Parathyroid adenoma (tissue), 2 donors: ENCODE measurements around the gene ECE1.

Source experiments
- H2AFZ ChIP-seq: fragments of 300-600 bp; sonication (generic); one replicate; pipeline ENCODE4 v1.7.0; 2017; ENCODE audit warnings: antibody characterized with exemption, mild to moderate bottlenecking
- H3K27ac ChIP-seq: fragments of 300-600 bp; sonication (generic); one replicate; pipeline ENCODE4 v1.7.0; 2017
- H3K27me3 ChIP-seq: fragments of 300-600 bp; sonication (generic); one replicate; pipeline ENCODE4 v1.7.0; 2017; ENCODE audit warnings: low read length; ENCODE audit not compliant: control insufficient read depth, insufficient read depth
- H3K36me3 ChIP-seq: fragments of 300-600 bp; sonication (generic); one replicate; pipeline ENCODE4 v1.7.0; 2017; ENCODE audit warnings: low read length; ENCODE audit not compliant: control insufficient read depth, insufficient read depth
- H3K4me1 ChIP-seq: fragments of 300-600 bp; sonication (generic); one replicate; pipeline ENCODE4 v1.7.0; 2017; ENCODE audit warnings: control low read depth
- H3K4me2 ChIP-seq: fragments of 300-600 bp; sonication (generic); one replicate; pipeline ENCODE4 v1.7.0; 2017; ENCODE audit warnings: low read length
- H3K4me3 ChIP-seq: fragments of 300-600 bp; sonication (generic); one replicate; pipeline ENCODE4 v1.7.0; 2017; ENCODE audit warnings: low read depth, low read length
- H3K79me2 ChIP-seq: fragments of 300-600 bp; sonication (generic); one replicate; pipeline ENCODE4 v1.7.0; 2017; ENCODE audit warnings: control low read depth
- H3K9ac ChIP-seq: fragments of 300-600 bp; sonication (generic); one replicate; pipeline ENCODE4 v1.7.0; 2017; ENCODE audit warnings: mild to moderate bottlenecking
- H3K9me3 ChIP-seq: fragments of 300-600 bp; sonication (generic); one replicate; pipeline ENCODE4 v1.7.0; 2017; ENCODE audit warnings: low read length; ENCODE audit not compliant: control insufficient read depth
- TF ChIP-seq, protein P1 (sequence below): fragments of 300-600 bp; sonication (generic); IDR thresholded peaks from one replicate; pipeline ENCODE4 v1.7.0; 2017; ENCODE audit warnings: antibody characterized with exemption, mild to moderate bottlenecking
- donor health status: primary hyperparathyroidism.

The ECE1 gene

DNA sequence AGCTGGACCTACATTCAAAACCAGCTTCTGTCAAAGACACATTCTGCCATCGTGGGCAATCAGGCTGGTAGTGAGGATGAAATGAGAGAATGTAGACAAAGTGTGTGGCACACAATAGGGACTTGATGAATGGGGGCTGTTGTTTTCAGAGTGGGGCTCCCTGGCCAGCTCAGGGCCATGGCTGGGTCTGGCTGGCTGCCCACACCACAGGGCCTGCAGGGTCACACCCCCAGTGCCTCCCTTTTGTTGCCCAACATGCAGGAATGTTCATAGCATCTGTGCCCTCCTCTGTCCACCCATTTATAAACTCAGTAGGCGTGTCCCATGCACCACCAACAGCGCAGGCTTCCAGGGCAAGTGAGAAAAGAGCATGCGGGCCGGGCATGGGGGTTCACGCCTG is 20.8 kb upstream of the ECE1 start:
- Histone ChIP-seq H3K9me3 (no peaks in the 10 kb centered on the region), H3K4me2 (no peak overlapping the region), H3K79me2 (peaks cover 37% of the 10 kb centered on the region), H3K4me3 (no peak overlapping the region), H3K36me3 (no peaks in the 10 kb centered on the region), H3K9ac (no peak overlapping the region), H3K4me1 (peaks cover 5% of the 10 kb centered on the region), H3K27ac (no peak overlapping the region), H2AFZ (no peak overlapping the region), H3K27me3 (no peaks in the 10 kb centered on the region)
- TF ChIP-seq, protein P1, sequence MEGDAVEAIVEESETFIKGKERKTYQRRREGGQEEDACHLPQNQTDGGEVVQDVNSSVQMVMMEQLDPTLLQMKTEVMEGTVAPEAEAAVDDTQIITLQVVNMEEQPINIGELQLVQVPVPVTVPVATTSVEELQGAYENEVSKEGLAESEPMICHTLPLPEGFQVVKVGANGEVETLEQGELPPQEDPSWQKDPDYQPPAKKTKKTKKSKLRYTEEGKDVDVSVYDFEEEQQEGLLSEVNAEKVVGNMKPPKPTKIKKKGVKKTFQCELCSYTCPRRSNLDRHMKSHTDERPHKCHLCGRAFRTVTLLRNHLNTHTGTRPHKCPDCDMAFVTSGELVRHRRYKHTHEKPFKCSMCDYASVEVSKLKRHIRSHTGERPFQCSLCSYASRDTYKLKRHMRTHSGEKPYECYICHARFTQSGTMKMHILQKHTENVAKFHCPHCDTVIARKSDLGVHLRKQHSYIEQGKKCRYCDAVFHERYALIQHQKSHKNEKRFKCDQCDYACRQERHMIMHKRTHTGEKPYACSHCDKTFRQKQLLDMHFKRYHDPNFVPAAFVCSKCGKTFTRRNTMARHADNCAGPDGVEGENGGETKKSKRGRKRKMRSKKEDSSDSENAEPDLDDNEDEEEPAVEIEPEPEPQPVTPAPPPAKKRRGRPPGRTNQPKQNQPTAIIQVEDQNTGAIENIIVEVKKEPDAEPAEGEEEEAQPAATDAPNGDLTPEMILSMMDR, result no peak

DNA sequence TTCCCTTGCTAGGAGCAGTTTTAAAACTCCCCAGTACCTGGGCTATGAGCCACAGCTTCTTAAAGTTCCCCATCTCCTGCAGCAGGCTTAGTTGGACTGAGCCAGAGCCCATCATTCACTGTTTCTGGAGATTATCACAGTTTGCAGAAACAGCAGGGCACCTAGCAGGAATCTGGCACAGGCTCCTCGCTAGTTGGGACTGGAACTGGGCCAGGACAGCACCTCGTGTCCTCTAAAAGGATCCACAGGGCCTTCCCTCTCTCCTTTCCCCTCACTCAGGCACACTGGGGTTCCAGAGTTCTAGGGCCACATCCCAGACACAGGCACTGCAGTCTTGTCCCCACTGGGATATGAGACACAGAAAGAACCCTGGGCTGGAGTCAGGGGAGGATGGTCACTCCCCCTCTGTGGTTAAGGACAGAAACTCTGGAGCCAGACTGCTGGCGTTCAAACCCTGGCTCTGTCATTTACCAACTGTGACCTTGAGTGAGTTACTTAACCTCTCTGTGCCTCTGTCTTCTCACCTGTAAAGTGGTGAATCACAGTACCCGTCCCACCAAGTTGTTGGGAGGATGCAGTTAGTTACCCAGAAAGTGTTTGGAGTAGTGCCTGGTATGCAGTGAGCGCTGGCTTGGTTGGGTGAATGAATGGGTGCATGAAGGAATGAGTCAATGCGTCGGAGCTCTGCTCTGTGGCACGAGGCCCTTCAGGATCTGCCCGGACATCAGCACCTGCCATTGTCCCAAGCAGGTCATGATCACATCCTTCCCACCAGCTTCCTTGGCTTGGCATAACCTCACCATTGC is 18.8 kb upstream of the ECE1 start:
- peaks cover 26% of the 10 kb centered on the region for H3K79me2 ChIP-seq
- H3K4me1 ChIP-seq, result peaks cover 21% of the 10 kb centered on the region
- H3K4me3 ChIP-seq, result no peak overlapping the region
- no peak overlapping the region for H3K4me2 ChIP-seq
- no peak overlapping the region for H2AFZ ChIP-seq
- no peaks in the 10 kb centered on the region for H3K27me3 ChIP-seq
- no peaks in the 10 kb centered on the region for H3K36me3 ChIP-seq
- H3K9ac ChIP-seq, result no peak overlapping the region
- peak overlapping the region; percentile 56 for H3K27ac ChIP-seq
- TF ChIP-seq, protein P1, result no peak
- no peaks in the 10 kb centered on the region for H3K9me3 ChIP-seq

DNA sequence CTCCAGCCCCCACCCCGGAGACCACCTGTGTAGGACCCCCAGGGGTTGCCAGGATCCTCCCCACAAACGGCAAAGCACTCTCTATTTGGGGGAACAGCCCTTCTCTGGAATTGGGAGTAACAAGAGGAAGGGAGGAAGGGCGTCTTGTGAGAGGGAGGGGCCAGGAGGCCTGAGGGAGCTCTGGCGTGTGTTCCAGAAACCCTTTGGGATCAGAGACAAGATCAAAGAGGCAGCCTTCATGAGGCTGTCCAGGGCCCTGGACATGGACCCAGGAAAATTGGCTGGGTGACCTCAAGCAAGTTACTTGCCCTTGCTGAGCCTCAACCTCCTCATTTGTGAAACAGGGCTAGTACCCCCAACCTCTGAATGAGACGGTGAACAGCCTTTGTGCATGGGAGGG is 18.1 kb upstream of the ECE1 start:
- H3K9ac ChIP-seq, result no peak overlapping the region
- no peak overlapping the region for H2AFZ ChIP-seq
- TF ChIP-seq, protein P1, result no peak
- H3K27ac ChIP-seq, result peak overlapping the region; percentile 56
- no peak overlapping the region for H3K4me3 ChIP-seq
- H3K4me2 ChIP-seq, result no peak overlapping the region
- H3K9me3 ChIP-seq, result no peaks in the 10 kb centered on the region
- peaks cover 21% of the 10 kb centered on the region for H3K4me1 ChIP-seq
- H3K27me3 ChIP-seq, result no peaks in the 10 kb centered on the region
- H3K36me3 ChIP-seq, result no peaks in the 10 kb centered on the region
- peaks cover 23% of the 10 kb centered on the region for H3K79me2 ChIP-seq

DNA sequence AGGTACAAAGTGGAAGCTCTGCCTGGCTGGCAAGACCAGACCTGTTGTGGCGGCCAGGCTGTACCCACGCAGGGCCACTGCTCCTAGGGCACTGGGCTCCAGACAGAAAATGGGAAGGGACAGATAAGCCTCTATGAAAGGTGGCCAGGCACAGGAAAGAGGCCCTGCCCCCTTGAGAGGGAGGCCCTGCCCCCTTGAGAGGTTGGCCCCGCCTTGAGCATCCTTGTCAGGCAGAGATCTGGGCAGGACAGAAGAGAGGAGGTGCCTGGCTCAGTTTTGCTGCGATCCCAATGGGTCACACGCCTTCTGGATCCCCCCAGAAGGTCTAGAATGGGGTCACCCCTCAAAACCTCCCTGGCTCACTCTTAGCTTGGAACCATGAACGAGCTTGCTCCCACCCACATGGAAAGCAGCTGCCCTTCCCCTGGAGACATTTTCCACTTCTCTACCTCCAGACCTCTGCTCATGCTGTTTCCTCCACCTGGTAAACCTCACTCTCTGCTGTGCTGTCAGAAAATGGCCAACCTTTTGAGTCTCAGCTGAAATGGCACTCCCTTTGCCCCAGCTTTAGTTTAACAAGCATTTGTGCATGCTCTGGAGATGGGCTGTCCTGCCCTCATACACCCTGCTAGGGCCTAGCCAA is 17.5 kb upstream of the ECE1 start:
- no peak overlapping the region for H2AFZ ChIP-seq
- H3K27me3 ChIP-seq, result no peaks in the 10 kb centered on the region
- peaks cover 25% of the 10 kb centered on the region for H3K4me1 ChIP-seq
- H3K9ac ChIP-seq, result no peak overlapping the region
- no peak overlapping the region for H3K4me2 ChIP-seq
- H3K4me3 ChIP-seq, result no peak overlapping the region
- H3K9me3 ChIP-seq, result no peaks in the 10 kb centered on the region
- no peaks in the 10 kb centered on the region for H3K36me3 ChIP-seq
- H3K27ac ChIP-seq, result peak overlapping the region; percentile 56
- TF ChIP-seq, protein P1, result no peak
- peaks cover 25% of the 10 kb centered on the region for H3K79me2 ChIP-seq
